ENCODE measurements around the gene ADAM12. TPM values are rescaled to one million over a fixed set of nuclear protein-coding genes. Genes with fewer than 3 reads are reported as not detected.
A peak's percentile ranks its signal among the peaks of the same experiment; 100 is the strongest.
"Not testable (repeated sequence)": the region's sequence is repeated elsewhere in the genome, so short reads cannot be mapped to it uniquely, and the experiment has no call there.

ADAM12 gene
- polyA plus RNA-seq, 3 donors, result 0.05 TPM; not detected in 2

- WGBS (ENCODE audit: insufficient coverage), result 43% methylated on average over 2 of the region's 7 CpGs
- Histone ChIP-seq H3K27me3 (ENCODE audit: control insufficient read depth in 2 of 2, insufficient read depth in 2 of 2, low read length in 2 of 2) (no peaks in the 10 kb centered on the region), H3K9me3 (replicated peaks in 1 of 2; ENCODE audit: control insufficient read depth in 1 of 2, insufficient read depth in 1 of 2, low read length in 2 of 2) (no peaks in the 10 kb centered on the region), H3K9ac (ENCODE audit: insufficient read depth, low read length, poor library complexity, severe bottlenecking) (no peak overlapping the region), H3K4me3 (replicated peaks in 1 of 3; ENCODE audit: low read depth in 2 of 3, low read length in 3 of 3) (no peak overlapping the region), H3K79me2 (ENCODE audit: insufficient read depth, low read length) (no peaks in the 10 kb centered on the region), H2AFZ (ENCODE audit: insufficient read depth, low read depth, low read length, poor library complexity, severe bottlenecking) (no peak overlapping the region), H3K36me3 (replicated peaks in 1 of 2; ENCODE audit: control insufficient read depth in 1 of 2, insufficient read depth in 2 of 2, low read length in 2 of 2) (no peaks in the 10 kb centered on the region), H3K4me2 (replicated peaks; ENCODE audit: extremely low read depth, low read length, poor library complexity, severe bottlenecking) (no peak overlapping the region), H3K27ac (ENCODE audit: low read depth in 1 of 2, low read length in 2 of 2) (no peak overlapping the region), H4K20me1 (ENCODE audit: insufficient read depth, low read length) (no peaks in the 10 kb centered on the region), H3K4me1 (ENCODE audit: control insufficient read depth in 1 of 2, insufficient read depth in 2 of 2, low read length in 2 of 2) (peaks cover 0 to 2% of the 10 kb centered on the region in 2 donors)
- TF ChIP-seq CTCF (IDR thresholded peaks at IDR 0.05), result no peak
- Mint-ChIP-seq H3K4me3 (no peak overlapping the region), H3K4me1 (peaks cover 3% of the 10 kb centered on the region), H3K27ac (no peak overlapping the region), H3K27me3 (ENCODE audit: low read depth in 3 of 3) (peaks cover 0 to 3% (median 1%) of the 10 kb centered on the region in 3 donors), H3K9me3 (no peaks in the 10 kb centered on the region), H3K36me3 (no peaks in the 10 kb centered on the region)
- intact Hi-C loops (cut with micrococcal nuclease), result loop anchor here (5.0 to 10.0 kb wide), 5 partner anchors 115 to 1875 kb away; partner anchors contain the start of gene ADAM12 (in 1 of the 2)
- no peak for DNase-seq
These were observed 408.3 kb downstream of the ADAM12 start for GRCh38 chr10:125979976-125980375.

GRCh38 chr10:125976960-125977605 is 411.2 kb downstream of the ADAM12 start:
- TF ChIP-seq CTCF (IDR thresholded peaks at IDR 0.05), result no peak
- peaks cover 0 to 3% (median 1%) of the 10 kb centered on the region in 3 donors for H3K27me3 Mint-ChIP-seq (ENCODE audit: low read depth in 3 of 3)
- Histone ChIP-seq H2AFZ (ENCODE audit: insufficient read depth, low read depth, low read length, poor library complexity, severe bottlenecking) (no peak overlapping the region), H3K36me3 (replicated peaks in 1 of 2; ENCODE audit: control insufficient read depth in 1 of 2, insufficient read depth in 2 of 2, low read length in 2 of 2) (no peaks in the 10 kb centered on the region), H3K4me1 (ENCODE audit: control insufficient read depth in 1 of 2, insufficient read depth in 2 of 2, low read length in 2 of 2) (no peaks in the 10 kb centered on the region), H3K9ac (ENCODE audit: insufficient read depth, low read length, poor library complexity, severe bottlenecking) (no peak overlapping the region), H3K4me3 (replicated peaks in 1 of 3; ENCODE audit: low read depth in 2 of 3, low read length in 3 of 3) (no peak overlapping the region), H4K20me1 (ENCODE audit: insufficient read depth, low read length) (no peaks in the 10 kb centered on the region), H3K27me3 (ENCODE audit: control insufficient read depth in 2 of 2, insufficient read depth in 2 of 2, low read length in 2 of 2) (no peaks in the 10 kb centered on the region), H3K9me3 (replicated peaks in 1 of 2; ENCODE audit: control insufficient read depth in 1 of 2, insufficient read depth in 1 of 2, low read length in 2 of 2) (no peaks in the 10 kb centered on the region), H3K79me2 (ENCODE audit: insufficient read depth, low read length) (no peaks in the 10 kb centered on the region), H3K27ac (ENCODE audit: low read depth in 1 of 2, low read length in 2 of 2) (no peak overlapping the region), H3K4me2 (replicated peaks; ENCODE audit: extremely low read depth, low read length, poor library complexity, severe bottlenecking) (no peak overlapping the region)
- 92% methylated on average over 5 of the region's 6 CpGs for WGBS (ENCODE audit: insufficient coverage)
- no peak for DNase-seq
- H3K27ac Mint-ChIP-seq, result peak overlapping the region in 1 of 7 donors; percentile 10
- no peaks in the 10 kb centered on the region for H3K4me1 Mint-ChIP-seq
- intact Hi-C loops (cut with micrococcal nuclease), result no loop called here
- H3K36me3 Mint-ChIP-seq, result no peaks in the 10 kb centered on the region
- H3K4me3 Mint-ChIP-seq, result no peak overlapping the region
- peaks cover 0 to 2% (median 0%) of the 10 kb centered on the region in 7 donors for H3K9me3 Mint-ChIP-seq

GRCh38 chr10:125970077-125970630 is 418.1 kb downstream of the ADAM12 start:
- H3K36me3 ChIP-seq (replicated peaks in 1 of 2; ENCODE audit: control insufficient read depth in 1 of 2, insufficient read depth in 2 of 2, low read length in 2 of 2); H3K4me2 ChIP-seq (replicated peaks; ENCODE audit: extremely low read depth, low read length, poor library complexity, severe bottlenecking); H3K27me3 ChIP-seq (ENCODE audit: control insufficient read depth in 2 of 2, insufficient read depth in 2 of 2, low read length in 2 of 2); H3K9me3 ChIP-seq (replicated peaks in 1 of 2; ENCODE audit: control insufficient read depth in 1 of 2, insufficient read depth in 1 of 2, low read length in 2 of 2); H2AFZ ChIP-seq (ENCODE audit: insufficient read depth, low read depth, low read length, poor library complexity, severe bottlenecking); H3K27ac ChIP-seq (ENCODE audit: low read depth in 1 of 2, low read length in 2 of 2); H3K4me1 Mint-ChIP-seq; H3K4me3 ChIP-seq (replicated peaks in 1 of 3; ENCODE audit: low read depth in 2 of 3, low read length in 3 of 3); H3K4me1 ChIP-seq (ENCODE audit: control insufficient read depth in 1 of 2, insufficient read depth in 2 of 2, low read length in 2 of 2); H3K9ac ChIP-seq (ENCODE audit: insufficient read depth, low read length, poor library complexity, severe bottlenecking); H3K79me2 ChIP-seq (ENCODE audit: insufficient read depth, low read length); DNase-seq; H3K36me3 Mint-ChIP-seq; H4K20me1 ChIP-seq (ENCODE audit: insufficient read depth, low read length); H3K4me3 Mint-ChIP-seq; intact Hi-C loops (cut with micrococcal nuclease); H3K27me3 Mint-ChIP-seq (ENCODE audit: low read depth in 3 of 3); H3K9me3 Mint-ChIP-seq: not testable (repeated sequence)
- 95% methylated on average over 8 of the region's 36 CpGs for WGBS (ENCODE audit: insufficient coverage)
- H3K27ac Mint-ChIP-seq, result peak overlapping the region in 1 of 7 donors; percentile 36
